ENCODE measurements around the gene COL4A2.

The COL4A2 gene

GRCh38 chr13:110533771-110534670, 226.9 kb downstream of the COL4A2 start:
- no peak for DNase-seq (ENCODE audit: low spot score)

- no peak for DNase-seq (ENCODE audit: low spot score)
Measured at GRCh38 chr13:110535526-110535925, 228.4 kb downstream of the COL4A2 start.

- no peak for DNase-seq (ENCODE audit: low spot score)
Measured at GRCh38 chr13:110536006-110536693, 229.1 kb downstream of the COL4A2 start.

GRCh38 chr13:110538632-110539031, 231.5 kb downstream of the COL4A2 start:
- DNase-seq (ENCODE audit: low spot score): no peak

- no peak for DNase-seq (ENCODE audit: low spot score)
Measured at GRCh38 chr13:110539894-110540293, 232.8 kb downstream of the COL4A2 start.

GRCh38 chr13:110540871-110541525, 233.9 kb downstream of the COL4A2 start:
- no peak for DNase-seq (ENCODE audit: low spot score)

GRCh38 chr13:110541526-110541920, 234.4 kb downstream of the COL4A2 start:
- no peak for DNase-seq (ENCODE audit: low spot score)

GRCh38 chr13:110542169-110542796, 235.2 kb downstream of the COL4A2 start:
- no peak for DNase-seq (ENCODE audit: low spot score)

GRCh38 chr13:110546378-110546777, 239.3 kb downstream of the COL4A2 start:
- DNase-seq (ENCODE audit: low spot score): no peak

GRCh38 chr13:110546926-110547325, 239.8 kb downstream of the COL4A2 start:
- no peak for DNase-seq (ENCODE audit: low spot score)

GRCh38 chr13:110548891-110549794, 242.1 kb downstream of the COL4A2 start:
- no peak for DNase-seq (ENCODE audit: low spot score)

GRCh38 chr13:110549795-110550160, 242.7 kb downstream of the COL4A2 start:
- DNase-seq (ENCODE audit: low spot score): no peak

- DNase-seq (ENCODE audit: low spot score): no peak
Measured at GRCh38 chr13:110551284-110551683, 244.2 kb downstream of the COL4A2 start.

- DNase-seq (ENCODE audit: low spot score): no peak
Measured at GRCh38 chr13:110552767-110553166, 245.7 kb downstream of the COL4A2 start.

GRCh38 chr13:110553417-110553816, 246.3 kb downstream of the COL4A2 start:
- no peak for DNase-seq (ENCODE audit: low spot score)

GRCh38 chr13:110554227-110554836, 247.2 kb downstream of the COL4A2 start:
- no peak for DNase-seq (ENCODE audit: low spot score)

GRCh38 chr13:110554946-110555345, 247.9 kb downstream of the COL4A2 start:
- no peak for DNase-seq (ENCODE audit: low spot score)

GRCh38 chr13:110555601-110556223, 248.6 kb downstream of the COL4A2 start:
- DNase-seq (ENCODE audit: low spot score): no peak

- no peak for DNase-seq (ENCODE audit: low spot score)
Measured at GRCh38 chr13:110556224-110556606, 249.1 kb downstream of the COL4A2 start.

GRCh38 chr13:110557082-110557481, 250.0 kb downstream of the COL4A2 start:
- DNase-seq (ENCODE audit: low spot score): no peak

Data from cerebellar cortex (tissue), 1 donor.